Heart right ventricle (tissue), 16 donors: ENCODE results near the gene GRIN3A. TPM values are rescaled to one million over a fixed set of nuclear protein-coding genes. Genes with fewer than 3 reads are reported as not detected.

ENCODE experiments used
- ATAC-seq, 8 donors: fragments of 200-7000 bp; cut with Tn5 transposase; one replicate each; pipeline ENCODE4 v1.9.1; 2020; ENCODE audit warnings: mild to moderate bottlenecking in 8 of 8, moderate library complexity in 8 of 8, moderate number of reproducible peaks in 1 of 8
- DNase-seq, 2 donors: peaks; one replicate each; pipeline ENCODE4 v3.0.0-alpha.2; 2020
- H3K27ac ChIP-seq, 10 donors: fragments of 200-600 bp; sonication (generic) in 2 of 10; one replicate each; pipeline versions ENCODE4 v1.5.0 to v1.8.0; 2020 to 2022; ENCODE audit warnings: mild to moderate bottlenecking in 3 of 10
- H3K27me3 ChIP-seq, 7 donors: fragments of 200-600 bp; one replicate each; pipeline ENCODE4 v1.8.0; 2021 to 2022; ENCODE audit warnings: mild to moderate bottlenecking in 2 of 7
- H3K36me3 ChIP-seq, 9 donors: fragments of 200-600 bp; sonication (generic) in 1 of 9; one replicate each; pipeline versions ENCODE4 v1.5.0 to v1.8.0; 2020 to 2022; ENCODE audit warnings: mild to moderate bottlenecking in 2 of 9
- H3K4me1 ChIP-seq, 9 donors: fragments of 200-600 bp; sonication (generic) in 1 of 9; one replicate each; pipeline versions ENCODE4 v1.5.0 to v1.8.0; 2020 to 2022; ENCODE audit warnings: mild to moderate bottlenecking in 4 of 9
- H3K4me3 ChIP-seq, 10 donors: fragments of 200-600 bp; sonication (generic) in 2 of 10; one replicate each; pipeline versions ENCODE4 v1.5.0 to v1.8.0; 2020 to 2022; ENCODE audit warnings: mild to moderate bottlenecking in 7 of 10, moderate library complexity in 2 of 10
- H3K9me3 ChIP-seq, 11 donors: fragments of 200-600 bp in 10 of 11; sonication (generic) in 2 of 11; one replicate each; pipeline versions ENCODE4 v1.5.0 to v1.8.0; 2013 to 2022; ENCODE audit warnings: mild to moderate bottlenecking in 2 of 11, control low read depth in 1 of 11, moderate library complexity in 1 of 11
- CTCF ChIP-seq, 9 donors: fragments of 200-600 bp; sonication (generic) in 2 of 9; IDR thresholded peaks; one replicate each; pipeline versions ENCODE4 v1.5.0 to v1.8.0; 2021 to 2022; ENCODE audit warnings: antibody characterized with exemption in 9 of 9, mild to moderate bottlenecking in 5 of 9, moderate library complexity in 1 of 9
- WGBS, 2 donors: extraction: QIAGEN DNeasy Blood & Tissue Kit; methylation state at CpG; one replicate each; pipeline ENCODE4 v1.1.7; 2013; ENCODE audit warnings: inconsistent platforms in 1 of 2; 5-methylcytosine and 5-hydroxymethylcytosine counted together
- intact Hi-C, 10 donors: fragments of 100-400 bp; cut with DNase I; formaldehyde crosslinking; loops; one replicate each; pipeline versions ENCODE4 v1.11.1 to v1.14.2; 2022
- polyA plus RNA-seq, 2 donors: library from polyadenylated mRNA; stranded (reverse); fragments of 200-250 nt; gene quantifications; one replicate each; pipeline ENCODE4 v1.2.3, GENCODE V29; 2013
- total RNA-seq, 10 donors: library from RNA; stranded (reverse); fragmentation: NEBNext Ultra II Directional in 3 of 10; extraction: Animal tissue kit (Norgen Biotek cat#: 25700) in 3 of 10; gene quantifications; one replicate each; pipeline versions ENCODE4 v1.2.1 to v1.2.4, GENCODE V29; 2021 to 2023
- donor health status: Arrhythmogenic right ventricular cardiomyopathy.
- donor health status: ischemic (EF 13 %, LVEDD 7.1; RV severe dilation, severe dysfunction).
- donor health status: healthy with polysubstance abuse.
- donor health status: DM: no; HTN: yes; CAD: no.
- donor health status: DM: no; HTN: no; CAD: no.
- donor health status: ischemic (EF 25% LVEDD 6.9; RV normal size, moderate dysfunction).
- donor health status: ischemic (EF 25% LVEDD 5.7; RV mildly dilated, moderate dysfunction).
- donor health status: healthy.
- donor health status: DM: yes; HTN: yes; CAD: no.
- donor health status: Ischemic cardiomyopathy.
- donor health status: ischemic (EF 35%, LVEDD 5.7; RV mildly dilated, moderate dysfunction).
- donor health status: nonischemic (EF 11% LVEDD 7.7; RV severe dilation, severe dysfunction).
- donor health status: DM: yes; HTN: yes; CAD: no.
- donor health status: PGD.
- donor health status: ischemic (EF 29% LVEDD 5.4; RV normal size, mild dysfunction).
- donor health status: nonischemic (EF 23%, LVEDD 6.1; RV moderate dilation, normal function).

Gene GRIN3A
- total and polyA plus RNA-seq, 12 donors: 0.06 to 1.4 (median 0.33) TPM

DNA sequence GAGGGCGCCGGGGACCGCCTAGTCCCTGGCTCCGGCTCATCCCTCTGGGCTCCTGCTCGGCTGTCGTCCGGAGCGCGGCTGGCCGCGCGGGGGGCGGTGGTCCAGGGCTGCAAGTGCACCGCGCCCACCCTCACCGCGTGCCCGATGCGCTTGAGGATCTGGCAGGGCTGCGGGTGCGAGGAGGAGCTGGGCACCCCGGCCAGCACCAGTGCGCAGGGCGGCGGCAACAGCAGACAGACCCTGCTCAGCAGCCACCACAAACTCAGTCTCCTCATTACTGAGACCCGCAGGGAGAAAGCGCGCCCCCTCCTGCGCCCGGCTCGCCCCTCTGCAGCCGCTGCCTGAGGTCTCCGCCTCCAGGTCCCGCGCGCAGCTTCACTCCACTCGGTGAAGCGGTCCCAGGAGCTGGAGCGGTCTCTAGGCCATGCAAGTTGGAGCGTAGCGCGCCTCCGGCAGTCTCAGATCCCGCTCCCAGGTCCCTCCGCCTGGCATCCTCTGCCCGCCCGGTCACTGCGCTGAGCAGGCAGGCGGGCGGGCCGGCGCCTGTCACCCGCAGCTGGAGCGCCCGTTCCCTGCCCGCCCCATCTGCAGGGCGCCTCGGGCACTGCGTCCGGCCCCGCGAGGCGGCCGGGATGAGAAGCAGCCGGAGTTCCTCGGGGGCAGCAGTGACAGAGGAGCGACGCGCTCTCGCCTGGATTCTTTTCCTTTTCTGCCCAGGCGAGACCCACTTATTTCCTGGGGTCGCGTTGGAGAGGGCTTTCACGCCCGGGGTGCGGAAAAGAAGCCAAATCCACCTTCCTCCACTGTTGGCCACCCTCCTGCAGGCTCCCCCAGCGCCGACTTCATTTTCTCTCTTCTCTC lies 512 bp downstream of the GRIN3A start:
- Histone ChIP-seq H3K9me3 (no peaks in the 10 kb centered on the region), H3K27ac (peak overlapping the region in 2 of 10 donors; percentile 9 to 56), H3K36me3 (no peaks in the 10 kb centered on the region), H3K4me1 (peaks cover 0 to 19% (median 10%) of the 10 kb centered on the region in 9 donors), H3K27me3 (peaks cover 9 to 86% (median 67%) of the 10 kb centered on the region in 7 donors), H3K4me3 (peak overlapping the region; percentile 39 to 59 (median 50))
- DNase-seq (peak in 1 of 2 donors; percentile 15), ATAC-seq (peak; percentile 51 to 80 (median 60))
- 0 to 1% methylated on average over 73 to 78 of the region's 78 CpGs for WGBS, 2 donors
- TF ChIP-seq CTCF (IDR thresholded peaks at IDR 0.05): no peak
- intact Hi-C loops: loop anchor here in 2 of 10 donors (5.0 kb wide), 1 partner anchor 136 kb away; no protein-coding TSS in a partner anchor

DNA sequence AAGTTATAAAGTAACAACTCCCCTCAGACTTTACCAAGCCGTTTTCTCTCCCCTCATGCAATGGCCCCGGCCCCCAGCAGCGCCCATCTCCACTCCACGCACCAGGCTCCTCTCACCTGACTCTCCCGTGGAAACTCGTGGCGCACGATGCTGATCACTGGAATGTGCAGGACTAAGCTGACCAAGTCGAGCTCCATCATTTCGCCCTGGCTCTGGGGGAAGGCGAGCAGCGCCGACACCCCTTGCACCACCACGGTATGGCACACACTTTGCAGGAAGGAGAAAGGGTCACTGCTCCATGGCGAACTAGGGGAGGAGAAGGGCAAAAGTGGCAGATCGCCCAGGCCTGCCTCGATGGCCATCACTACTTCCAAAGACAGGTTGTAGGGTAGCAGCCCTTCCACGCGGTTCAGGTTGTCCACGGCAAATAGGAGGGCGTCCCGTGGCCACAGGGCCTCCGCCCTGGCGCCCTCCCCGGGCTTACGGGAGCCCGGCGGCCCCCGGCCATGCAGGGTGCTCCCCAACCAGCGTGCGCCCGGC lies 1.2 kb downstream of the GRIN3A start:
- H3K27me3 ChIP-seq: peaks cover 9 to 91% (median 67%) of the 10 kb centered on the region in 7 donors
- no peaks in the 10 kb centered on the region for H3K36me3 ChIP-seq
- H3K4me1 ChIP-seq: peaks cover 0 to 19% (median 10%) of the 10 kb centered on the region in 9 donors
- no peak overlapping the region for H3K27ac ChIP-seq
- H3K4me3 ChIP-seq: peak overlapping the region in 9 of 10 donors; percentile 39 to 59 (median 51)
- no peaks in the 10 kb centered on the region for H3K9me3 ChIP-seq
- no peak for DNase-seq
- 8 to 14% methylated on average over 32 of the region's 32 CpGs for WGBS, 2 donors
- no peak for ATAC-seq
- TF ChIP-seq CTCF (IDR thresholded peaks at IDR 0.05): no peak
- intact Hi-C loops: loop anchor here in 2 of 10 donors (5.0 kb wide), 1 partner anchor 135 kb away; no protein-coding TSS in a partner anchor

- H3K4me3 ChIP-seq: peak overlapping the region in 9 of 10 donors; percentile 39 to 59 (median 51)
- intact Hi-C loops: loop anchor here in 2 of 10 donors (5.0 kb wide), 1 partner anchor 134 kb away; no protein-coding TSS in a partner anchor
- peaks cover 9 to 94% (median 64%) of the 10 kb centered on the region in 7 donors for H3K27me3 ChIP-seq
- ATAC-seq (peak in 1 of 8 donors; percentile 39), DNase-seq (peak; percentile 19 to 30)
- 2 to 9% methylated on average over 14 of the region's 14 CpGs for WGBS, 2 donors
- no peaks in the 10 kb centered on the region for H3K9me3 ChIP-seq
- H3K27ac ChIP-seq: no peak overlapping the region
- H3K36me3 ChIP-seq: no peaks in the 10 kb centered on the region
- no peak for TF ChIP-seq CTCF (IDR thresholded peaks at IDR 0.05)
- peaks cover 0 to 19% (median 10%) of the 10 kb centered on the region in 9 donors for H3K4me1 ChIP-seq
Observed at GRCh38 chr9:101736717-101737116, 1.7 kb downstream of the GRIN3A start.

DNA sequence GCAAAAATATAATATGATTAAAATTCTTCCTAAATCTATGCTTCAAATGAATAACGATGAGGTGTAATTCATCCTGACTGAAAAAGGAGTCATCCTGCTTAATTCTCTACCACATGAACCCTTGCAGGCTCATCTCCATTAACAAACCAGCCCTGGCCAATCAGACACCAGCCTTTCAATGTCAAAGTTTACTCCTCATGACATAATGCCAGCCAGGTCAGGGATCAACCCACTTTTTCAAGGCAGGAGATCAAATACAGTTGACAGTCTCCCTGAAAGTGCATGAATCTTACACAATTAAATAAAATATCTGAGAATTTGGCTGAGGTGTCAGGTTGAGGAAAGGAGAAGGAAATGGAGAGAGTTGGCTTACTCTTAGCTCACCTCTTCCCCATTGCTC lies 7.0 kb downstream of the GRIN3A start:
- ATAC-seq: no peak
- TF ChIP-seq CTCF (IDR thresholded peaks at IDR 0.05): no peak
- Histone ChIP-seq H3K4me3 (no peak overlapping the region), H3K27me3 (peaks cover 0 to 44% (median 30%) of the 10 kb centered on the region in 7 donors), H3K4me1 (no peaks in the 10 kb centered on the region), H3K27ac (no peak overlapping the region), H3K9me3 (no peaks in the 10 kb centered on the region), H3K36me3 (no peaks in the 10 kb centered on the region)
- whole genome bisulfite sequencing, 2 donors: 33 to 88% methylated on average over 1 of the region's 1 CpG
- DNase-seq: no peak
- intact Hi-C loops: no loop called here
